ENCODE data around the gene COPS9. TPM values are rescaled to one million over a fixed set of nuclear protein-coding genes. Genes with fewer than 3 reads are reported as not detected.

COPS9 gene
- total and polyA plus RNA-seq, 7 experiments from 2014 or later = 53.7 to 297 (median 75.6) TPM

- Mint-ChIP-seq H3K4me3 (no peak overlapping the region), H3K36me3 (peaks cover 0 to 17% (median 9%) of the 10 kb centered on the region in 5 donors), H3K27me3 (peaks cover 0 to 13% (median 0%) of the 10 kb centered on the region in 5 donors), H3K27ac (no peak overlapping the region), H3K9me3 (peaks cover 0 to 18% (median 0%) of the 10 kb centered on the region in 11 donors), H3K4me1 (peaks cover 0 to 4% (median 0%) of the 10 kb centered on the region in 7 donors)
- ChIA-PET CTCF (interaction anchor here (0.9 kb wide), 1 partner anchor 60 kb away, joined by 3 read pairs; no protein-coding TSS in a partner anchor), POLR2A (no interaction called here)
- Histone ChIP-seq H3K4me1 (ENCODE audit: control insufficient read depth in 2 of 2, insufficient read depth in 2 of 2, low read length in 2 of 2) (no peaks in the 10 kb centered on the region), H3K9me3 (ENCODE audit: control insufficient read depth in 2 of 3, low read length in 3 of 3) (no peaks in the 10 kb centered on the region), H3K27me3 (ENCODE audit: control insufficient read depth in 2 of 2, insufficient read depth in 2 of 2, low read length in 2 of 2) (no peaks in the 10 kb centered on the region), H3K4me3 (ENCODE audit: low read length) (no peak overlapping the region), H3K27ac (ENCODE audit: low read depth, low read length) (no peak overlapping the region), H3K36me3 (ENCODE audit: control insufficient read depth in 2 of 3, insufficient read depth in 3 of 3, low read length in 3 of 3) (no peaks in the 10 kb centered on the region)
- ATAC-seq = no peak
- DNase-seq = no peak
- intact Hi-C loops (cut with micrococcal nuclease) = no loop called here
Measured at GRCh38 chr2:240121675-240122074, 14.4 kb downstream of the COPS9 start.

- ATAC-seq (no peak), DNase-seq (no peak)
- Mint-ChIP-seq H3K27me3 (peaks cover 0 to 16% (median 3%) of the 10 kb centered on the region in 5 donors), H3K36me3 (peaks cover 0 to 12% (median 6%) of the 10 kb centered on the region in 5 donors), H3K27ac (no peak overlapping the region), H3K4me3 (no peak overlapping the region), H3K4me1 (peaks cover 0 to 4% (median 0%) of the 10 kb centered on the region in 7 donors), H3K9me3 (peaks cover 0 to 18% (median 0%) of the 10 kb centered on the region in 11 donors)
- ChIA-PET CTCF (interaction anchor here (0.9 kb wide), 1 partner anchor 60 kb away, joined by 3 read pairs; no protein-coding TSS in a partner anchor), POLR2A (no interaction called here)
- H3K27me3 ChIP-seq (ENCODE audit: control insufficient read depth in 2 of 2, insufficient read depth in 2 of 2, low read length in 2 of 2) = no peaks in the 10 kb centered on the region
- intact Hi-C loops (cut with micrococcal nuclease) = no loop called here
- H3K36me3 ChIP-seq (ENCODE audit: control insufficient read depth in 2 of 3, insufficient read depth in 3 of 3, low read length in 3 of 3) = no peaks in the 10 kb centered on the region
- H3K4me3 ChIP-seq (ENCODE audit: low read length) = no peak overlapping the region
- no peak overlapping the region for H3K27ac ChIP-seq (ENCODE audit: low read depth, low read length)
- H3K4me1 ChIP-seq (ENCODE audit: control insufficient read depth in 2 of 2, insufficient read depth in 2 of 2, low read length in 2 of 2) = no peaks in the 10 kb centered on the region
- no peaks in the 10 kb centered on the region for H3K9me3 ChIP-seq (ENCODE audit: control insufficient read depth in 2 of 3, low read length in 3 of 3)
Measured at GRCh38 chr2:240121190-240121589, 14.9 kb downstream of the COPS9 start.

- Histone ChIP-seq H3K27ac (ENCODE audit: low read depth, low read length) (no peak overlapping the region), H3K4me3 (ENCODE audit: low read length) (no peak overlapping the region), H3K27me3 (ENCODE audit: control insufficient read depth in 2 of 2, insufficient read depth in 2 of 2, low read length in 2 of 2) (peaks cover 0 to 2% of the 10 kb centered on the region in 2 donors), H3K9me3 (ENCODE audit: control insufficient read depth in 2 of 3, low read length in 3 of 3) (no peaks in the 10 kb centered on the region), H3K4me1 (ENCODE audit: control insufficient read depth in 2 of 2, insufficient read depth in 2 of 2, low read length in 2 of 2) (no peaks in the 10 kb centered on the region), H3K36me3 (ENCODE audit: control insufficient read depth in 2 of 3, insufficient read depth in 3 of 3, low read length in 3 of 3) (no peaks in the 10 kb centered on the region)
- Mint-ChIP-seq H3K27me3 (peaks cover 31 to 43% (median 41%) of the 10 kb centered on the region in 5 donors), H3K9me3 (peaks cover 0 to 13% (median 0%) of the 10 kb centered on the region in 11 donors), H3K4me3 (no peak overlapping the region), H3K27ac (no peak overlapping the region), H3K4me1 (no peaks in the 10 kb centered on the region), H3K36me3 (no peaks in the 10 kb centered on the region)
- DNase-seq = no peak
- no peak for ATAC-seq
- ChIA-PET CTCF (no interaction called here), POLR2A (no interaction called here)
- intact Hi-C loops (cut with micrococcal nuclease) = no loop called here
Measured at GRCh38 chr2:240114233-240114632, 21.9 kb downstream of the COPS9 start.

- H3K9me3 ChIP-seq (ENCODE audit: control insufficient read depth in 2 of 3, low read length in 3 of 3) = no peaks in the 10 kb centered on the region
- H3K9me3 Mint-ChIP-seq = peaks cover 0 to 4% (median 0%) of the 10 kb centered on the region in 11 donors
- POLR2A ChIA-PET = no interaction called here
- CTCF ChIA-PET = no interaction called here
- no peak for ATAC-seq
- peaks cover 34 to 45% (median 41%) of the 10 kb centered on the region in 5 donors for H3K27me3 Mint-ChIP-seq
- H3K27me3 ChIP-seq (ENCODE audit: control insufficient read depth in 2 of 2, insufficient read depth in 2 of 2, low read length in 2 of 2) = peaks cover 0 to 2% of the 10 kb centered on the region in 2 donors
- no peak overlapping the region for H3K27ac ChIP-seq (ENCODE audit: low read depth, low read length)
- H3K36me3 ChIP-seq (ENCODE audit: control insufficient read depth in 2 of 3, insufficient read depth in 3 of 3, low read length in 3 of 3) = no peaks in the 10 kb centered on the region
- no peaks in the 10 kb centered on the region for H3K4me1 ChIP-seq (ENCODE audit: control insufficient read depth in 2 of 2, insufficient read depth in 2 of 2, low read length in 2 of 2)
- H3K4me3 Mint-ChIP-seq = no peak overlapping the region
- no peaks in the 10 kb centered on the region for H3K36me3 Mint-ChIP-seq
- intact Hi-C loops (cut with micrococcal nuclease) = no loop called here
- no peaks in the 10 kb centered on the region for H3K4me1 Mint-ChIP-seq
- H3K4me3 ChIP-seq (ENCODE audit: low read length) = no peak overlapping the region
- no peak overlapping the region for H3K27ac Mint-ChIP-seq
- DNase-seq = no peak
Measured at GRCh38 chr2:240112914-240113690, 23.0 kb downstream of the COPS9 start.

- CTCF ChIA-PET = no interaction called here
- no peak overlapping the region for H3K4me3 Mint-ChIP-seq
- no peaks in the 10 kb centered on the region for H3K36me3 Mint-ChIP-seq
- no peaks in the 10 kb centered on the region for H3K9me3 ChIP-seq (ENCODE audit: control insufficient read depth in 2 of 3, low read length in 3 of 3)
- no peaks in the 10 kb centered on the region for H3K4me1 ChIP-seq (ENCODE audit: control insufficient read depth in 2 of 2, insufficient read depth in 2 of 2, low read length in 2 of 2)
- peaks cover 24 to 48% (median 43%) of the 10 kb centered on the region in 5 donors for H3K27me3 Mint-ChIP-seq
- no peak for ATAC-seq
- intact Hi-C loops (cut with micrococcal nuclease) = no loop called here
- no peaks in the 10 kb centered on the region for H3K9me3 Mint-ChIP-seq
- no peaks in the 10 kb centered on the region for H3K4me1 Mint-ChIP-seq
- peaks cover 0 to 2% of the 10 kb centered on the region in 2 donors for H3K27me3 ChIP-seq (ENCODE audit: control insufficient read depth in 2 of 2, insufficient read depth in 2 of 2, low read length in 2 of 2)
- H3K36me3 ChIP-seq (ENCODE audit: control insufficient read depth in 2 of 3, insufficient read depth in 3 of 3, low read length in 3 of 3) = no peaks in the 10 kb centered on the region
- POLR2A ChIA-PET = no interaction called here
- no peak overlapping the region for H3K27ac ChIP-seq (ENCODE audit: low read depth, low read length)
- no peak overlapping the region for H3K4me3 ChIP-seq (ENCODE audit: low read length)
- DNase-seq = no peak
- H3K27ac Mint-ChIP-seq = no peak overlapping the region
Measured at GRCh38 chr2:240111253-240111652, 24.9 kb downstream of the COPS9 start.

GRCh38 chr2:240109386-240109785 lies 26.7 kb downstream of the COPS9 start:
- no peak for ATAC-seq
- Mint-ChIP-seq H3K36me3 (no peaks in the 10 kb centered on the region), H3K27ac (no peak overlapping the region), H3K4me3 (no peak overlapping the region), H3K4me1 (no peaks in the 10 kb centered on the region), H3K9me3 (no peaks in the 10 kb centered on the region), H3K27me3 (peaks cover 15 to 43% (median 30%) of the 10 kb centered on the region in 5 donors)
- H3K4me3 ChIP-seq (ENCODE audit: low read length) = no peak overlapping the region
- H3K27me3 ChIP-seq (ENCODE audit: control insufficient read depth in 2 of 2, insufficient read depth in 2 of 2, low read length in 2 of 2) = no peaks in the 10 kb centered on the region
- POLR2A ChIA-PET = no interaction called here
- H3K36me3 ChIP-seq (ENCODE audit: control insufficient read depth in 2 of 3, insufficient read depth in 3 of 3, low read length in 3 of 3) = no peaks in the 10 kb centered on the region
- intact Hi-C loops (cut with micrococcal nuclease) = no loop called here
- H3K4me1 ChIP-seq (ENCODE audit: control insufficient read depth in 2 of 2, insufficient read depth in 2 of 2, low read length in 2 of 2) = no peaks in the 10 kb centered on the region
- CTCF ChIA-PET = no interaction called here
- DNase-seq = no peak
- no peak overlapping the region for H3K27ac ChIP-seq (ENCODE audit: low read depth, low read length)
- no peaks in the 10 kb centered on the region for H3K9me3 ChIP-seq (ENCODE audit: control insufficient read depth in 2 of 3, low read length in 3 of 3)

- ATAC-seq (no peak), DNase-seq (no peak)
- peaks cover 2 to 35% (median 30%) of the 10 kb centered on the region in 5 donors for H3K27me3 Mint-ChIP-seq
- intact Hi-C loops (cut with micrococcal nuclease) = no loop called here
- Histone ChIP-seq H3K9me3 (ENCODE audit: control insufficient read depth in 2 of 3, low read length in 3 of 3) (no peaks in the 10 kb centered on the region), H3K27ac (ENCODE audit: low read depth, low read length) (no peak overlapping the region), H3K4me3 (ENCODE audit: low read length) (no peak overlapping the region), H3K36me3 (ENCODE audit: control insufficient read depth in 2 of 3, insufficient read depth in 3 of 3, low read length in 3 of 3) (no peaks in the 10 kb centered on the region), H3K4me1 (ENCODE audit: control insufficient read depth in 2 of 2, insufficient read depth in 2 of 2, low read length in 2 of 2) (no peaks in the 10 kb centered on the region), H3K27me3 (ENCODE audit: control insufficient read depth in 2 of 2, insufficient read depth in 2 of 2, low read length in 2 of 2) (no peaks in the 10 kb centered on the region)
- no peak overlapping the region for H3K4me3 Mint-ChIP-seq
- H3K27ac Mint-ChIP-seq = no peak overlapping the region
- no peaks in the 10 kb centered on the region for H3K9me3 Mint-ChIP-seq
- POLR2A ChIA-PET = no interaction called here
- no peaks in the 10 kb centered on the region for H3K4me1 Mint-ChIP-seq
- CTCF ChIA-PET = interaction anchor here (0.6 kb wide), 1 partner anchor 419 kb away, joined by 5 read pairs; no protein-coding TSS in a partner anchor
- no peaks in the 10 kb centered on the region for H3K36me3 Mint-ChIP-seq
Measured at GRCh38 chr2:240107477-240107796, 28.7 kb downstream of the COPS9 start.

All from naive thymus-derived CD4-positive, alpha-beta T cell (primary cell).